ENCODE measurements around the gene HOXC11.

Gene HOXC11

DNA sequence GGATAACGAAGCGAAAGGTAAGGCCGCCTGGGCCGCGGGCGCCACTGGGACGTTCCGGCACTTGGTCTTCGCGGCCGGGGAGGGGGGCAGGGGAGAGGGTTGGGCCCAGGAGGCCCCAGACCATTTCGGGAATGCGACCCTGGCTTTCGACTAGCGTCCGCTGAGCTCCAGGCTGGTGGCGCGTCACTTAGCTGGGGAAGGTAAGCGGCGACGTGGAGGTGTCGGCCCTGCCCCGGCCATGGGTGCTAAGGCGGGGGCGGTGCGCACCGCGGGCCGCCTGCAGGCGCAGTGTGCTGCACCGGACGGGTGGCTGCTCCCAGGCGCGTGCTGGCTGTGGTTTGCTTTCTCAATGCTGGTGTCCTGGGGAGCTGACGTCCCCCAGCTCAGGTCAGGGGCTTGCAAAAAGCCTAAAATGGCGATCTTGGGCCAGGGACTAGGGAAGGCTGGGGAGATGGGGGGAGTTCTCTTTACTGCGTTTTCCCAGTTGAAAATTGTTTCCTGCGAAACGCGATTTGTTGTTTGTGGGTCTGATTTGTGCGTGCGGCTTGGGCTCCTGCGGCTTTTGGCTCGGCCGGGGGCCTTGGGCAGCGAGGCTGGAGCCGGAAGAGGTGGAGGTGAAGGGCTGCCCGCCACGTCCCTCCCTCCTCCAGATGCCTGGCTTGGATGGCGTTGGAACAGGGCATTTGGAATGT is 13.2 kb downstream of the HOXC11 start:
- no peak overlapping the region for H3K9ac ChIP-seq (ENCODE audit: low read length)
- no peaks in the 10 kb centered on the region for H3K9me3 ChIP-seq (ENCODE audit: low read length)
- peaks cover 68 to 95% of the 10 kb centered on the region in 2 donors for H3K27me3 ChIP-seq (ENCODE audit: control insufficient read depth in 1 of 2, insufficient read depth in 2 of 2, low read length in 2 of 2)
- H3K4me3 ChIP-seq (ENCODE audit: low read depth in 1 of 2, low read length in 2 of 2), result peak overlapping the region; percentile 20 to 63
- peaks cover 20% of the 10 kb centered on the region for H3K4me1 ChIP-seq (ENCODE audit: insufficient read depth, low read length)
- H3K27ac ChIP-seq (ENCODE audit: low read depth, low read length), result no peak overlapping the region
- no peaks in the 10 kb centered on the region for H3K36me3 ChIP-seq (ENCODE audit: insufficient read depth, low read length)

DNA sequence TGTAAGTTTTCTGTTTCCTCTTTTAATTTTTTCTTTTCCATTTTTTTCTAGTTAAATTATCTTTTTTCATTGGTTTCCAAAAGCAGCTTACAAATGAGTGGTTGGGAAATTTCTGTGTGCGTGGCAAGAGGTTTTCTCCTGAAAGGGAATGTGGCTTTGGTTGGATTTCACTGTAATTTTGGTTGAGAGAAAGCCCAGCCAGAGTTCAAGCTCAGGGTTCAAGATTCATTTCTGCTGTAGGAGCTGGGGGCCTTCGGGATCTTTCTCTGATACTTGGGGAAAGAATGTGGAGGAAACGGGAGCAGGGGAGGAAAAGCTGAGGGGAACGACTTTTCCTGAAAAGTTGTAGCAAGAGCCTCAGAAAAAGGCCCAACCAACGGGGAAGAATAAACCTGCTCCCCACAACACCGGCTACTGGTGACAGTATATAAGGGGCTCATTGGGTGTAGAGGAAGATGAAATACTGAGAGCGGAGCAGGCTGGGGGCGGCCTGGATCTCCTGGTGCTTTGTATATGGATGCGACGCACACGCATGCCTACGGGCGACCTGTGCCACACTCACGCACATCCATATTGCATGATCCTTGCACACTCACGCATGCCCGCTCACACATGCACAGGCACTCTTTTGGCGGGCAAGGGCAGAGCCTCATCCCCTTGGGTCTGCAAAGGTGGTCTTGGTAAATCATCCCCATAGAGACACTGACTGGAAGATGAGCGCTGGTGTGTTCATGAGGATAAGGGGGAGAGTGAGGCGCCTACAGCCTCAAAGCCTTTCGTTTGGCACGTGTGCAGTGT is 14.0 kb downstream of the HOXC11 start:
- peak overlapping the region; percentile 20 to 63 for H3K4me3 ChIP-seq (ENCODE audit: low read depth in 1 of 2, low read length in 2 of 2)
- no peaks in the 10 kb centered on the region for H3K36me3 ChIP-seq (ENCODE audit: insufficient read depth, low read length)
- H3K27ac ChIP-seq (ENCODE audit: low read depth, low read length), result no peak overlapping the region
- no peak overlapping the region for H3K9ac ChIP-seq (ENCODE audit: low read length)
- H3K27me3 ChIP-seq (ENCODE audit: control insufficient read depth in 1 of 2, insufficient read depth in 2 of 2, low read length in 2 of 2), result peaks cover 68 to 98% of the 10 kb centered on the region in 2 donors
- H3K4me1 ChIP-seq (ENCODE audit: insufficient read depth, low read length), result peaks cover 20% of the 10 kb centered on the region
- H3K9me3 ChIP-seq (ENCODE audit: low read length), result no peaks in the 10 kb centered on the region

DNA sequence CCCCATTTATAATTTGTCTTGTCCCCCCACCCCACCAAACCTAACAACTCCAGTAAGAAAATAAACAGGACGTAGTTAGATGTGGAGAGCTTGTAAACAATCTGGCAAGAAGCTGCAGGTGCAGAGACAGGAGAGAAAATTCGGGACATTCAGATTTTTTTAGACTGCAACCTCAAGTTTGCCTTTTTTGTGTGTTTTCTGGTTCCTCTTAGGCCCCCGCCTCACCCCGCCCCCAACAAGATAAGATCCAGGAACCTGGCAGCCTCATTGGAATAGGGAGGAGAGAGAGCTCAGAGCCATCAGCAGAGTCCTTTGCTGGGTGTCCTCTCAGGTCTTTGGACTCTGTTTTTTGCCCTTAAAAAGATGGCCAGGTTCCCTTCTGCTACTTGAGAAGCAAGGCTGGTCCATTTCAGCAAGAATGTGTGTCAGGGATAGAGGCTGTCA is 14.9 kb downstream of the HOXC11 start:
- H3K4me3 ChIP-seq (ENCODE audit: low read depth in 1 of 2, low read length in 2 of 2), result no peak overlapping the region
- H3K4me1 ChIP-seq (ENCODE audit: insufficient read depth, low read length), result peaks cover 20% of the 10 kb centered on the region
- no peaks in the 10 kb centered on the region for H3K9me3 ChIP-seq (ENCODE audit: low read length)
- H3K9ac ChIP-seq (ENCODE audit: low read length), result no peak overlapping the region
- no peak overlapping the region for H3K27ac ChIP-seq (ENCODE audit: low read depth, low read length)
- H3K27me3 ChIP-seq (ENCODE audit: control insufficient read depth in 1 of 2, insufficient read depth in 2 of 2, low read length in 2 of 2), result peaks cover 72 to 98% of the 10 kb centered on the region in 2 donors
- H3K36me3 ChIP-seq (ENCODE audit: insufficient read depth, low read length), result no peaks in the 10 kb centered on the region

DNA sequence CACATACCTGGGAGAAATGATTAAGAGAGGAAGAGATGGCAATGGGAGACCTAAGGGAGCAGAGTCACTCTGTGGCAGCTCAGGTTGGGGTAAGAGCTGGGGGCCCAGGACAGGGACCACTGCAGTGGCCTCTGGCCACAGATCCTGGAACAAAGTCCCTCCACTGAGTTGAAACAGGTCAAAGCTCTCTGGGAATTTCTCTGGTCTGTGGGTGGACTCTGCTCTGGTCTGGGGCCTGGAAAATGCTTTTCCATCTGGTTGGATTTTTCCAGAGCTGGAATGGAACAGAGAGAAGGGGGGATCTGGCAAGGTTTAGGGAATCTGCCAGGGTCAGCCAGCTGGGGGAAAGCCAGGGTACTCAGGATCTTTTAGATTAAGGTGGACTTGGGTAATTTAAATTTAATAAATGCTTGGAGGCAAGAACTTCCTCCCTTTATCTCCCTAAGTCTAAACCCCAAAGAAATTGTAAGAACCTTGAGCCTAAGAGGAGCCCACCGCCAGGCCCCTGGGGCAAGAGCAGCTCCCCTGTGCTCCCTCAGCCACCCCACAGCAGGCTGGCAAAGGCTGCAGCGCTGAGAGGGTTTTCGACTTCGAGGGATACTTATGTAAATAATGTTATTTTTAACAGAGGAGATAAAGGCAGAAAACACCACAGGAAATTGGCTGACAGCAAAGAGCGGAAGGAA is 15.8 kb downstream of the HOXC11 start:
- peaks cover 73 to 98% of the 10 kb centered on the region in 2 donors for H3K27me3 ChIP-seq (ENCODE audit: control insufficient read depth in 1 of 2, insufficient read depth in 2 of 2, low read length in 2 of 2)
- H3K9me3 ChIP-seq (ENCODE audit: low read length), result no peaks in the 10 kb centered on the region
- no peak overlapping the region for H3K27ac ChIP-seq (ENCODE audit: low read depth, low read length)
- no peaks in the 10 kb centered on the region for H3K36me3 ChIP-seq (ENCODE audit: insufficient read depth, low read length)
- H3K4me3 ChIP-seq (ENCODE audit: low read depth in 1 of 2, low read length in 2 of 2), result no peak overlapping the region
- H3K9ac ChIP-seq (ENCODE audit: low read length), result no peak overlapping the region
- peaks cover 20% of the 10 kb centered on the region for H3K4me1 ChIP-seq (ENCODE audit: insufficient read depth, low read length)

DNA sequence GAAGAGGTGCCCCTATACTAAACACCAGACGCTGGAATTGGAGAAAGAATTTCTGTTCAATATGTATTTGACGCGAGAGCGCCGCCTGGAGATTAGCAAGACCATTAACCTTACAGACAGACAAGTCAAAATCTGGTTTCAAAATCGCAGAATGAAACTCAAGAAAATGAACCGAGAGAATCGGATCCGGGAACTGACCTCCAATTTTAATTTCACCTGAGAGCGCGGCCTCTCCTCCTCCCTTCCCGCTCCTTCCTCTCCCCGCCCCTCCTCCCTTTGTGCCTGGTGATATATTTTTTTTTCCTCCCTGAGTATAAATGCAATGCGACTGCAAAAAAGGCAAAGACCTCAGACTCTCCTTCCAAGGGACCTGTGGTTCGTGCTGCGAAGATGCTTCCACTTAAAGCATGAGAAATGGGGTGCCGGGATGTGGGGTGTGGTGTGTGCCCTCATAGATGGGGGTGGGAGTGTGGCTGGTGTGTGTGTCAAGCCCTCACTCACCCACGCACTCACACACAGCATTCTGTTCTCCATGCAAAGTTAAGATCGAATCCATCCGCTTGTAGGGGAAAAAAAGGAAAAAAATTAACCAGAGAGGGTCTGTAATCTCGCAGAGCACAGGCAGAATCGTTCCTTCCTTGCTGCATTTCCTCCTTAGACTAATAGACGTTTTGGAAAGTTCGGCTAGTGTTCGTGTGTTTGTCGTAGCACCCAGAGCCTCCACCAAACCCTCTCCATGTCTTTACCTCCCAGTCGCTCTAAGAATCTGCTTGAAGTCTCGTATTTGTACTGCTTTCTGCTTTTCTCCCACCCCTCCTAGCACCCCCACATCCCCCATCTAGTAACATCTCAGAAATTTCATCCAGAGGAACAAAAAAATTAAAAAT is 16.5 kb downstream of the HOXC11 start:
- peaks cover 20% of the 10 kb centered on the region for H3K4me1 ChIP-seq (ENCODE audit: insufficient read depth, low read length)

DNA sequence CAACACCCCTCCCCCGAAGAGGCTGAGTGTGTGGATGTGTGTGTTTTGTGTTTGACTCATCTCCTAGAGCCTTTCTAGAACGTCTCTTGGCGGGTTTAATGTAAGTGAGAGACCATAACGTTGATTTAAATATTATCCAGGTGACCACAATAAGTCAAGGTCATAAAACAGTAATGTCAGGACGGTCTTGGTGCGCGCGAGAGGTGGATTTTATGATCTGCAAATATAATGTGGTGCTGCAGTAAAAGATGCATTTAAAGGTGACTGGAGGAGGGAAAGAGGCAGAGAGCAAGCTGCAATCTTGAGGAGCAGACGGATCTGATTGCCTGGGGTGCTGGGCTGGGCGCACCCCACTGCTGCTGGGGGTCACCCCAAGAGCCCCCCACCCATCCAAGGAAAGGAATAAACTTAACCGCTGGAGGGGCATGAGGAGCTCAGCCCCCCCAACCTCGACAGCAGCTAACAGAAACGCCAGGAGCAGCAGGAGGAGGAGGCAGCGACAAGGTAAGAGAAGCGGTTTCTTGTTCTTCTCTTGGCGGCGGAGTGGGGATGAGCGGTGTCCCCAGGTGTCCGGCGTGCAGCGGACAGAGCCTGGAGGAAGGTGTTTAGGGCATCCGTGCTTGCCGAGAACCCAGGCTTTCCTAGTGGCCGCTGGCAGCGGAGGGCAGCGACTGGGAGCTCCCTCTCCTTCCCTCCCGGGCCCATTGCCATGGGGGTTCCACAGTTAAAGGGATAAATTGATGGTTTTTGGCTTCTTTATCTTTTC is 17.6 kb downstream of the HOXC11 start:
- H3K27ac ChIP-seq (ENCODE audit: low read depth, low read length), result no peak overlapping the region
- no peaks in the 10 kb centered on the region for H3K36me3 ChIP-seq (ENCODE audit: insufficient read depth, low read length)
- H3K27me3 ChIP-seq (ENCODE audit: control insufficient read depth in 1 of 2, insufficient read depth in 2 of 2, low read length in 2 of 2), result peaks cover 78 to 99% of the 10 kb centered on the region in 2 donors
- no peak overlapping the region for H3K9ac ChIP-seq (ENCODE audit: low read length)
- H3K9me3 ChIP-seq (ENCODE audit: low read length), result no peaks in the 10 kb centered on the region
- peaks cover 13% of the 10 kb centered on the region for H3K4me1 ChIP-seq (ENCODE audit: insufficient read depth, low read length)
- H3K4me3 ChIP-seq (ENCODE audit: low read depth in 1 of 2, low read length in 2 of 2), result no peak overlapping the region

More for the DNA sequence above, 16.5 kb downstream of the HOXC11 start:
- Histone ChIP-seq H3K4me3 (ENCODE audit: low read depth in 1 of 2, low read length in 2 of 2) (no peak overlapping the region), H3K36me3 (ENCODE audit: insufficient read depth, low read length) (no peaks in the 10 kb centered on the region), H3K9ac (ENCODE audit: low read length) (no peak overlapping the region), H3K27me3 (ENCODE audit: control insufficient read depth in 1 of 2, insufficient read depth in 2 of 2, low read length in 2 of 2) (peaks cover 76 to 98% of the 10 kb centered on the region in 2 donors), H3K9me3 (ENCODE audit: low read length) (no peaks in the 10 kb centered on the region), H3K27ac (ENCODE audit: low read depth, low read length) (no peak overlapping the region)

DNA sequence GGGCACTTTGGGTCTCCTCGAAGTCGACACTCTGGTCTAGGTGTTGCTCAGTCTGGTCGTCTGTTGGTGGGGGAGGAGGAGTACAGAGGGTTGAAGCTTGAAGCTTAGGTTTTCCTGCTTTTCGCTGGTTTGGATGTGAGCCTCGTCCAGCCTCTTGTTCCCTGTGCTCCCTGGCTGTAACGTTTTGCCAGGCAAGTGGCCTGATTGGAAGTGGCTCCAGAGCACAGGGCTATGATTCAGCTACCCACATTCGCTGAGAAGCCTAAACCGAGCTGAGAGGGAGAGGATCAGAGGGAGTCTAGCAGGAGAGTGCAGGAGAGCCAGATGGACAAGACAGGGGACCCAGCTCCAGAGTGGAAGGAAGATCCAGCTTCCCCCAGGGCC is 18.1 kb downstream of the HOXC11 start:
- Histone ChIP-seq H3K27ac (ENCODE audit: low read depth, low read length) (no peak overlapping the region), H3K9me3 (ENCODE audit: low read length) (no peaks in the 10 kb centered on the region), H3K36me3 (ENCODE audit: insufficient read depth, low read length) (no peaks in the 10 kb centered on the region), H3K9ac (ENCODE audit: low read length) (no peak overlapping the region), H3K27me3 (ENCODE audit: control insufficient read depth in 1 of 2, insufficient read depth in 2 of 2, low read length in 2 of 2) (peaks cover 73 to 99% of the 10 kb centered on the region in 2 donors), H3K4me3 (ENCODE audit: low read depth in 1 of 2, low read length in 2 of 2) (no peak overlapping the region), H3K4me1 (ENCODE audit: insufficient read depth, low read length) (peaks cover 8% of the 10 kb centered on the region)

DNA sequence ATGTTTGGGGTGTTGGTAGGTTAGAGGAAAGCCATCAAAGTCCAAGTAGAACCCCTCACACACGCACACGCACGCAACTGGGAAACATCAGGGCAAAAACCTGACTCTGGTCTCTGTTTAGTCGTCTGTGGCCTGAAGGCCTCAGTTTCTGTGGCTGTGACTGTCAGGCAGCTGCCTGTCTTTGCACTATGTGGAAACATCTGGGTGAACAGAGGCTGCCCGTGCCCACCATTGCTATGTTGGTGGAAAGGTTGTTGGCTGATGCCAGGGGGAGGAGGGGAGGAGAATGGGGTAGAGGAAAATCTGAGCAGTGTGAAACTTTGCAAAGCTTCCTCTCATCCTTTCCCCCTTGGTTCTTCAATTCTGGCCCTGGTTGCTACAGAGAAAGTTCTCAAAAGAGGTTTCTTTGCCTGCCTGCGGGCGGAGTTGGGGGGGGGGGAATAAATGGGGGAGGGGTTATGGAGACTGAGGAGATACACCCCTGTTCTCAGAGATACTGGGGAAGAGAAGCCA is 19.5 kb downstream of the HOXC11 start:
- Histone ChIP-seq H3K27ac (ENCODE audit: low read depth, low read length) (no peak overlapping the region), H3K9ac (ENCODE audit: low read length) (no peak overlapping the region), H3K27me3 (ENCODE audit: control insufficient read depth in 1 of 2, insufficient read depth in 2 of 2, low read length in 2 of 2) (peaks cover 76 to 99% of the 10 kb centered on the region in 2 donors)

DNA sequence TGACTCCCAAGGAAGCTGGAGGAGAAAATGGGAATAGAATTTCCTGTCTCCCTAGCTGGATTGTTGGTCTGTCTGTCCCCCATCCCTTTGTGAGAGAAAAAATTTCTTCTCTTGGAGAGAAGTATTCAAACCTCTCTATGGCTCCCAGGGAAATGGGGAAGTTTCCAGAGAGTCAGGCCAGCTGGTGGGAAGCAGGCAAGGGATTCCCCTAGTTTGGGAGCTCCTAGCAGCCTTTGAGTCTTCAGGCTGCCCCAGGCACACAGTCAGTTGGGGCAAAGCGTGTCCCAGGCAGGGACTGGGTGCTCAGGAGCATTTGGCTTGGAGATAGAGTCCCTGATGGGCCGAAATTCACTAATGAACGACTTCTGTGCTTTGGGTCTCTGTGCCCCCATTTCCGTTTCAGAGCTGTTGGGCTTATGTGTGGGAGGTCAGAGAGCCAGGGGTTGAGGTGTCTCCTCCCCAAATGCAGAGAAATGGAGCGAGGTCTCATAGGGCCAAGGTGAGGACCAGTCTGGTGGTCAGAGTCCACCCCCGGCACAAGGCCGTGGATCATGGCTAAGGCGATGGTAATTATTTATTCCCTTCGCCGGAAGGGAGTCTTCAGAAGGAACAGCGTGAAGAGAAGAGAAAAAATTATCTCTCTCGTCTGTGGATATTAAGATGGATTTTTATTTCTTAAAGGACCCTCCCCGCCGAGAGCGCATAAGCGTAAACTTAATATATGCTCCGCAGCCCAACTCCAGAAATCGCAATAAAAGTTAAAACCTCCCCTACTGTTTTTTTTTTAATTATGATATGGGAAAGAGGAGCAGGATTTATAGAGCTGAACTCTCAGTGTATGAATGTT is 20.5 kb downstream of the HOXC11 start:
- H3K27ac ChIP-seq (ENCODE audit: low read depth, low read length), result no peak overlapping the region
- no peak overlapping the region for H3K9ac ChIP-seq (ENCODE audit: low read length)
- H3K9me3 ChIP-seq (ENCODE audit: low read length), result no peaks in the 10 kb centered on the region
- no peaks in the 10 kb centered on the region for H3K36me3 ChIP-seq (ENCODE audit: insufficient read depth, low read length)
- H3K27me3 ChIP-seq (ENCODE audit: control insufficient read depth in 1 of 2, insufficient read depth in 2 of 2, low read length in 2 of 2), result peaks cover 76 to 99% of the 10 kb centered on the region in 2 donors
- H3K4me3 ChIP-seq (ENCODE audit: low read depth in 1 of 2, low read length in 2 of 2), result no peak overlapping the region
- peaks cover 11% of the 10 kb centered on the region for H3K4me1 ChIP-seq (ENCODE audit: insufficient read depth, low read length)

More for the DNA sequence above, 19.5 kb downstream of the HOXC11 start:
- Histone ChIP-seq H3K9me3 (ENCODE audit: low read length) (no peaks in the 10 kb centered on the region), H3K36me3 (ENCODE audit: insufficient read depth, low read length) (no peaks in the 10 kb centered on the region), H3K4me3 (ENCODE audit: low read depth in 1 of 2, low read length in 2 of 2) (no peak overlapping the region), H3K4me1 (ENCODE audit: insufficient read depth, low read length) (peaks cover 11% of the 10 kb centered on the region)

DNA sequence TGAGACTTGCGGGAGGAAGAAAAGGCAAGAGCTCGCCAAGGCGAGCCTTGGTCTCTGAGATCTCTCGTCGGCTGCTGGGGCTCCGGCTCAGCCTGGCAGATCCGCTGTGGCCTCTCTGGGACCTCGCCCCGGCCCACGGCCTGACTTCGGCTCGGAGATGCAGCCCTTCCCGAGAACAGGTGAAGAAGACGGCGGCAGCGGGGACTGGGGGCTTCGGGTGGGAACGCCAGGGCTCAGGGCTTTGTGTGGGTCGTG is 21.0 kb downstream of the HOXC11 start:
- H3K9ac ChIP-seq (ENCODE audit: low read length), result no peak overlapping the region
- no peaks in the 10 kb centered on the region for H3K9me3 ChIP-seq (ENCODE audit: low read length)
- H3K4me3 ChIP-seq (ENCODE audit: low read depth in 1 of 2, low read length in 2 of 2), result no peak overlapping the region
- peaks cover 76 to 99% of the 10 kb centered on the region in 2 donors for H3K27me3 ChIP-seq (ENCODE audit: control insufficient read depth in 1 of 2, insufficient read depth in 2 of 2, low read length in 2 of 2)
- no peaks in the 10 kb centered on the region for H3K36me3 ChIP-seq (ENCODE audit: insufficient read depth, low read length)
- H3K27ac ChIP-seq (ENCODE audit: low read depth, low read length), result no peak overlapping the region
- H3K4me1 ChIP-seq (ENCODE audit: insufficient read depth, low read length), result peaks cover 11% of the 10 kb centered on the region
